Stomach (tissue), 19 donors: Measurements from ENCODE around the gene SAMD5. TPM values are rescaled to one million over a fixed set of nuclear protein-coding genes. Genes with fewer than 3 reads are reported as not detected.

Source experiments
- DNase-seq, 2 donors: peaks; one replicate each; pipeline versions ENCODE4 v3.0.0 to v3.0.0-alpha.2; 2013 to 2019
- H3K27ac ChIP-seq, 5 donors: fragments of 200-600 bp in 4 of 5; sonication (generic) in 4 of 5; one replicate each; pipeline ENCODE4 v1.5.1; 2013 to 2019; ENCODE audit warnings: mild to moderate bottlenecking in 1 of 5, moderate library complexity in 1 of 5
- H3K27me3 ChIP-seq, 3 donors: fragments of 200-600 bp; sonication (generic); one replicate each; pipeline ENCODE4 v1.5.1; 2017 to 2019; ENCODE audit warnings: mixed run types in 1 of 3
- H3K36me3 ChIP-seq, 4 donors: fragments of 200-600 bp; sonication (generic); 1 replicate in 3 of 4; 2 replicates in 1 of 4; pipeline ENCODE4 v1.5.1; 2016 to 2019
- H3K4me1 ChIP-seq, 4 donors: fragments of 200-600 bp; sonication (generic); one replicate each; pipeline ENCODE4 v1.5.1; 2016 to 2019
- H3K4me3 ChIP-seq, 4 donors: fragments of 200-600 bp; sonication (generic) in 3 of 4; one replicate each; pipeline ENCODE4 v1.5.1; 2016 to 2019; ENCODE audit warnings: mild to moderate bottlenecking in 1 of 4
- H3K9me3 ChIP-seq, 4 donors: fragments of 200-600 bp; sonication (generic); one replicate each; pipeline ENCODE4 v1.5.1; 2016 to 2019
- CTCF ChIP-seq, 7 experiments: fragments of 450-650 bp in 4 of 7; fragments of 200-600 bp in 3 of 7; sonication (generic) in 3 of 7; IDR thresholded peaks; one replicate each; pipeline ENCODE4 v1.5.1; 2016 to 2019; ENCODE audit warnings: antibody characterized with exemption in 7 of 7, control low read depth in 2 of 7, mild to moderate bottlenecking in 1 of 7
- EP300 ChIP-seq: sonication (generic); formaldehyde crosslinking; IDR thresholded peaks from one replicate; pipeline ENCODE4 v1.6.1; 2017; ENCODE audit warnings: antibody characterized with exemption
- POLR2A ChIP-seq, 4 donors: fragments of 450-650 bp; IDR thresholded peaks; one replicate each; pipeline ENCODE4 v1.6.1; 2016; ENCODE audit warnings: antibody characterized with exemption in 4 of 4, control low read depth in 2 of 4, mild to moderate bottlenecking in 1 of 4, moderate library complexity in 1 of 4
- POLR2AphosphoS5 ChIP-seq, 3 donors: sonication (generic); formaldehyde crosslinking; IDR thresholded peaks; one replicate each; pipeline ENCODE4 v1.6.1; 2016; ENCODE audit warnings: antibody characterized with exemption in 3 of 3
- WGBS, 5 donors: extraction: QIAGEN DNeasy Blood & Tissue Kit in 3 of 5; methylation state at CpG; one replicate each; pipeline versions ENCODE4 v1.1.5 to v1.1.7; 2013 to 2018; 5-methylcytosine and 5-hydroxymethylcytosine counted together
- intact Hi-C: fragments of 100-400 bp; cut with DNase I; formaldehyde crosslinking; loops from one replicate; pipeline ENCODE4 v1.15.1; 2023; ENCODE audit warnings: low total_unique reads
- long read RNA-seq, 10 donors: transcript quantifications; one replicate each; lab custom pipeline, GENCODE V29; 2026
- polyA plus RNA-seq, 3 donors: library from polyadenylated mRNA; stranded (reverse); fragments of 200-250 nt; gene quantifications; one replicate each; pipeline ENCODE4 v1.2.3, GENCODE V29; 2013
- total RNA-seq, 5 donors: library from RNA; depleted of rRNA; stranded (reverse); fragments of >200 nt; gene quantifications; one replicate each; pipeline versions ENCODE4 v1.1.0 to v1.2.3, GENCODE V29; 2014 to 2016
- donor health status: healthy with polysubstance abuse.
- donor health status: Bipolar disorder and iron deficiency.
- donor health status: healthy.

The SAMD5 gene
- 10 to 100 TPM in 3 of 5 donors, 1 to 10 TPM in 1, under 1 TPM in 1; under 0.01 to 19.1 (median 11.6) TPM for total RNA-seq
- 1 to 10 TPM; 3.7 to 4.0 (median 3.9) TPM for polyA plus RNA-seq
- long read RNA-seq, donor 1, result 0 reads
- long read RNA-seq, donor 2, full-length matches to known transcripts, result 2 of 2 reads
- long read RNA-seq, donor 2, partial matches to known transcripts, result 0 of 2 reads
- long read RNA-seq, donor 2, other reads (novel, unspliced or antisense), result 0 of 2 reads
- long read RNA-seq, donor 3, result 0 reads
- long read RNA-seq, donor 4, result 0 reads
- long read RNA-seq, donor 5, full-length matches to known transcripts, result 2 of 2 reads
- long read RNA-seq, donor 5, partial matches to known transcripts, result 0 of 2 reads
- long read RNA-seq, donor 5, other reads (novel, unspliced or antisense), result 0 of 2 reads
- long read RNA-seq, donor 6, full-length matches to known transcripts, result 1 of 1 reads
- long read RNA-seq, donor 6, partial matches to known transcripts, result 0 of 1 reads
- long read RNA-seq, donor 6, other reads (novel, unspliced or antisense), result 0 of 1 reads
- long read RNA-seq, donor 7, result 0 reads
- long read RNA-seq, donor 8, full-length matches to known transcripts, result 5 of 5 reads
- long read RNA-seq, donor 8, partial matches to known transcripts, result 0 of 5 reads
- long read RNA-seq, donor 8, other reads (novel, unspliced or antisense), result 0 of 5 reads
- long read RNA-seq, donor 9, full-length matches to known transcripts, result 2 of 2 reads
- long read RNA-seq, donor 9, partial matches to known transcripts, result 0 of 2 reads
- long read RNA-seq, donor 9, other reads (novel, unspliced or antisense), result 0 of 2 reads
- long read RNA-seq, donor 10, result 0 reads

- DNase-seq, result peak; percentile 65 to 91
- peaks cover 0 to 67% (median 7%) of the 10 kb centered on the region in 3 donors for H3K27me3 ChIP-seq
- H3K36me3 ChIP-seq, result no peaks in the 10 kb centered on the region
- TF ChIP-seq EP300 (no peak), POLR2A (IDR thresholded peaks at IDR 0.05) (no peak), POLR2AphosphoS5 (IDR thresholded peaks at IDR 0.05) (peak in 1 of 3 donors; percentile 17), CTCF (IDR thresholded peaks at IDR 0.05) (no peak)
- H3K4me1 ChIP-seq, result peaks cover 10 to 40% (median 33%) of the 10 kb centered on the region in 4 donors
- intact Hi-C loops, result loop anchor here (5.0 kb wide), 1 partner anchor 659 kb away; no protein-coding TSS in a partner anchor
- H3K4me3 ChIP-seq, result peak within 1 kb of the TSS; percentile 61 to 84 (median 65)
- 1% methylated on average over 32 to 90 of the region's 90 CpGs for WGBS, 5 donors
- peak within 1 kb of the TSS; percentile 72 to 82 (median 78) for H3K27ac ChIP-seq
- no peaks in the 10 kb centered on the region for H3K9me3 ChIP-seq
Observed at GRCh38 chr6:147508042-147508865, at the start of gene SAMD5. Gene SAMD5, plus strand, starts transcription at chr6:147508690. Its CDS starts 239 bp downstream, at chr6:147508929.

GRCh38 chr6:147459780-147460179 is 48.7 kb upstream of the SAMD5 start:
- TF ChIP-seq CTCF (IDR thresholded peaks at IDR 0.05) (no peak), POLR2A (IDR thresholded peaks at IDR 0.05) (no peak), POLR2AphosphoS5 (IDR thresholded peaks at IDR 0.05) (no peak), EP300 (no peak)
- Histone ChIP-seq H3K36me3 (no peaks in the 10 kb centered on the region), H3K4me1 (no peaks in the 10 kb centered on the region), H3K27ac (no peak overlapping the region), H3K4me3 (no peak overlapping the region), H3K27me3 (no peaks in the 10 kb centered on the region), H3K9me3 (peaks cover 0 to 4% (median 0%) of the 10 kb centered on the region in 4 donors)
- WGBS, 5 donors, result 76 to 83% (median 78%) methylated on average over 1 of the region's 1 CpG
- intact Hi-C loops, result no loop called here
- no peak for DNase-seq

DNA sequence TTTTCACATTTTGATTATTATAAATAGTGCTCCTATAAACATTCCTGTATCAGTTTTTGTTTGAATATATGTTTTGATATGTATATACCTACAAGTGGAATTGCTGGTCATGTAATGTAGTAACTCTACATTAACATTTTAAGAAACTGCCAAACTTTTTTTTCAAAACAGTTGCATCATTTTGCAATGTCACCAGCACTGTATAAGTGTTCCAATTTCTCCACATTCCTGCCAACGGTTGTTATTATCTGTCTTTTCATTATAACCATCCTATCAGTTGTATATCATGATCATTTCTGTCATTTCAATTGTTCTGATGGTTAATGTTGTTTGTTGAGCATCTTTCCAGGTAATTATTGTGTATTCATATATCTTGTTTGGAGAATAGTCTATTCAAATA is 44.8 kb upstream of the SAMD5 start:
- no peak for TF ChIP-seq CTCF (IDR thresholded peaks at IDR 0.05)
- no peak for TF ChIP-seq POLR2A (IDR thresholded peaks at IDR 0.05)
- no peak for TF ChIP-seq POLR2AphosphoS5 (IDR thresholded peaks at IDR 0.05)
- no peak for TF ChIP-seq EP300
- Histone ChIP-seq H3K27ac (no peak overlapping the region), H3K4me3 (no peak overlapping the region), H3K9me3 (peaks cover 0 to 4% (median 0%) of the 10 kb centered on the region in 4 donors), H3K27me3 (no peaks in the 10 kb centered on the region), H3K4me1 (no peaks in the 10 kb centered on the region), H3K36me3 (no peaks in the 10 kb centered on the region)
- intact Hi-C loops, result no loop called here
- no peak for DNase-seq
- 42 to 68% (median 59%) methylated on average over 1 of the region's 1 CpG for WGBS, 5 donors

- Histone ChIP-seq H3K4me3 (no peak overlapping the region), H3K9me3 (no peaks in the 10 kb centered on the region), H3K27ac (no peak overlapping the region), H3K36me3 (no peaks in the 10 kb centered on the region), H3K4me1 (no peaks in the 10 kb centered on the region), H3K27me3 (no peaks in the 10 kb centered on the region)
- WGBS, 5 donors, result 56 to 62% (median 58%) methylated on average over 5 of the region's 5 CpGs
- intact Hi-C loops, result no loop called here
- DNase-seq, result no peak
- TF ChIP-seq CTCF (IDR thresholded peaks at IDR 0.05), result no peak
- no peak for TF ChIP-seq EP300
- TF ChIP-seq POLR2A (IDR thresholded peaks at IDR 0.05), result no peak
- TF ChIP-seq POLR2AphosphoS5 (IDR thresholded peaks at IDR 0.05), result no peak
Observed at GRCh38 chr6:147467428-147467827, 41.1 kb upstream of the SAMD5 start.
